Spleen (tissue), 11 donors: ENCODE measurements around the gene ZNF697. TPM values are rescaled to one million over a fixed set of nuclear protein-coding genes. Genes with fewer than 3 reads are reported as not detected.
"Not testable (repeated sequence)": the region's sequence is repeated elsewhere in the genome, so short reads cannot be mapped to it uniquely, and the experiment has no call there.

Experiments used
- DNase-seq: peaks from one replicate; pipeline ENCODE4 v3.0.0-alpha.2; 2020
- H3K27ac ChIP-seq, 8 donors: fragments of 200-600 bp; sonication (generic) in 7 of 8; 1 replicate in 4 of 8; 2 replicates in 4 of 8; pipeline versions ENCODE4 v1.5.0 to v1.8.0; 2016 to 2021; ENCODE audit warnings: inconsistent platforms in 4 of 8, mild to moderate bottlenecking in 4 of 8, moderate library complexity in 1 of 8
- H3K27me3 ChIP-seq, 7 donors: fragments of 200-600 bp; sonication (generic) in 6 of 7; replicated peaks in 1 of 7; 1 replicate in 4 of 7; 2 replicates in 3 of 7; pipeline versions ENCODE4 v1.5.0 to v1.8.0; 2016 to 2021; ENCODE audit warnings: inconsistent platforms in 3 of 7, mild to moderate bottlenecking in 1 of 7
- H3K36me3 ChIP-seq, 6 donors: fragments of 200-600 bp; sonication (generic) in 5 of 6; 1 replicate in 4 of 6; 2 replicates in 2 of 6; pipeline versions ENCODE4 v1.5.0 to v1.8.0; 2016 to 2021; ENCODE audit warnings: inconsistent platforms in 2 of 6
- H3K4me1 ChIP-seq, 6 donors: fragments of 200-600 bp; sonication (generic) in 5 of 6; 1 replicate in 3 of 6; 2 replicates in 3 of 6; pipeline versions ENCODE4 v1.5.0 to v1.8.0; 2016 to 2021; ENCODE audit warnings: inconsistent platforms in 3 of 6
- H3K4me3 ChIP-seq, 8 donors: fragments of 200-600 bp; sonication (generic) in 7 of 8; 1 replicate in 4 of 8; 2 replicates in 4 of 8; pipeline versions ENCODE4 v1.5.0 to v1.8.0; 2016 to 2021; ENCODE audit warnings: inconsistent platforms in 4 of 8, mild to moderate bottlenecking in 4 of 8, moderate library complexity in 2 of 8
- H3K9me3 ChIP-seq, 8 donors: fragments of 200-600 bp; sonication (generic) in 7 of 8; 1 replicate in 4 of 8; 2 replicates in 4 of 8; pipeline versions ENCODE4 v1.5.0 to v1.8.0; 2016 to 2021; ENCODE audit warnings: inconsistent platforms in 4 of 8
- CTCF ChIP-seq, 11 experiments: fragments of 200-600 bp in 7 of 11; fragments of 450-650 bp in 4 of 11; sonication (generic) in 4 of 11; IDR thresholded peaks in 8 of 11; conservative IDR thresholded peaks in 3 of 11; 1 replicate in 7 of 11; 2 replicates in 4 of 11; pipeline versions ENCODE4 v1.4.0 to v1.8.0; 2016 to 2021; ENCODE audit warnings: antibody characterized with exemption in 11 of 11, inconsistent platforms in 4 of 11, mild to moderate bottlenecking in 1 of 11
- POLR2A ChIP-seq, 3 donors: fragments of 450-650 bp; IDR thresholded peaks; one replicate each; pipeline ENCODE4 v1.5.1; 2017; ENCODE audit warnings: antibody characterized with exemption in 3 of 3, mild to moderate bottlenecking in 1 of 3
- POLR2AphosphoS5 ChIP-seq, 3 donors: sonication (generic); formaldehyde crosslinking; IDR thresholded peaks; one replicate each; pipeline ENCODE4 v1.5.1; 2017; ENCODE audit warnings: antibody characterized with exemption in 3 of 3
- WGBS, 5 donors: extraction: QIAGEN DNeasy Blood & Tissue Kit in 3 of 5; methylation state at CpG; one replicate each; pipeline versions ENCODE4 v1.1.5 to v1.1.7; 2013 to 2018; 5-methylcytosine and 5-hydroxymethylcytosine counted together
- intact Hi-C: fragments of 100-400 bp; cut with DNase I; formaldehyde crosslinking; loops from one replicate; pipeline ENCODE4 v1.15.0; 2023; ENCODE audit warnings: low total_unique reads
- polyA plus RNA-seq, 3 donors: library from polyadenylated mRNA; stranded (reverse); fragments of 200-250 nt; gene quantifications; one replicate each; pipeline ENCODE4 v1.2.1, GENCODE V29; 2013
- total RNA-seq, 7 donors: library from RNA; depleted of rRNA in 3 of 7; stranded (reverse); fragments of >200 nt in 3 of 7; fragmentation: NEBNext Ultra II Directional in 4 of 7; extraction: Animal tissue kit (Norgen Biotek cat#: 25700) in 4 of 7; gene quantifications; one replicate each; pipeline versions ENCODE4 v1.1.0 to v1.2.1, GENCODE V29; 2016 to 2021
- donor health status: healthy with polysubstance abuse.
- donor health status: DM: no; HTN: no; CAD: no; lungs with moderate emphysema.
- donor health status: DM: no; HTN: no; CAD: no.
- donor health status: Bipolar disorder and iron deficiency.
- donor health status: healthy.
- donor health status: DM: no; HTN: no; CAD: no.
- donor health status: DM: yes; HTN: yes; CAD: no.

ZNF697 gene
- total and polyA plus RNA-seq, 10 donors, result 0.38 to 6.6 (median 5.5) TPM

- Histone ChIP-seq H3K36me3 (no peaks in the 10 kb centered on the region), H3K4me3 (no peak overlapping the region), H3K9me3 (no peaks in the 10 kb centered on the region), H3K27ac (no peak overlapping the region), H3K27me3 (peaks cover 0 to 4% (median 0%) of the 10 kb centered on the region in 7 donors), H3K4me1 (peaks cover 0 to 9% (median 3%) of the 10 kb centered on the region in 6 donors)
- TF ChIP-seq CTCF (IDR thresholded peaks at IDR 0.05 in 8 of 11, conservative IDR thresholded peaks at IDR 0.05 in 3 of 11) (no peak), POLR2A (IDR thresholded peaks at IDR 0.05) (no peak), POLR2AphosphoS5 (IDR thresholded peaks at IDR 0.05) (no peak)
- intact Hi-C loops, result no loop called here
- DNase-seq, result no peak
- 84 to 96% (median 95%) methylated on average over 3 of the region's 3 CpGs for WGBS, 5 donors
Measured at GRCh38 chr1:119605686-119606085, 42.4 kb downstream of the ZNF697 start.

GRCh38 chr1:119605080-119605479 lies 43.0 kb downstream of the ZNF697 start:
- 85 to 94% (median 88%) methylated on average over 8 of the region's 8 CpGs for WGBS, 5 donors
- H3K9me3 ChIP-seq, H3K4me1 ChIP-seq, H3K4me3 ChIP-seq, H3K36me3 ChIP-seq, H3K27me3 ChIP-seq, H3K27ac ChIP-seq, DNase-seq, intact Hi-C loops: not testable (repeated sequence)

GRCh38 chr1:119603695-119604094 lies 44.4 kb downstream of the ZNF697 start:
- WGBS, 5 donors, result 86 to 97% (median 93%) methylated on average over 6 of the region's 6 CpGs
- intact Hi-C loops, result no loop called here
- no peaks in the 10 kb centered on the region for H3K9me3 ChIP-seq
- no peak overlapping the region for H3K27ac ChIP-seq
- H3K27me3 ChIP-seq, result peaks cover 0 to 4% (median 0%) of the 10 kb centered on the region in 7 donors
- no peak for DNase-seq
- no peak overlapping the region for H3K4me3 ChIP-seq
- H3K4me1 ChIP-seq, result peaks cover 0 to 9% (median 3%) of the 10 kb centered on the region in 6 donors
- H3K36me3 ChIP-seq, result no peaks in the 10 kb centered on the region
- TF ChIP-seq POLR2AphosphoS5 (IDR thresholded peaks at IDR 0.05), result no peak
- TF ChIP-seq CTCF (IDR thresholded peaks at IDR 0.05 in 8 of 11, conservative IDR thresholded peaks at IDR 0.05 in 3 of 11), result no peak
- TF ChIP-seq POLR2A (IDR thresholded peaks at IDR 0.05), result no peak

GRCh38 chr1:119603241-119603640 lies 44.8 kb downstream of the ZNF697 start:
- H3K36me3 ChIP-seq, H3K4me1 ChIP-seq, DNase-seq, H3K27me3 ChIP-seq, H3K9me3 ChIP-seq, intact Hi-C loops, H3K4me3 ChIP-seq, H3K27ac ChIP-seq: not testable (repeated sequence)
- 83 to 90% (median 87%) methylated on average over 3 of the region's 3 CpGs for WGBS, 5 donors

GRCh38 chr1:119602789-119603188 lies 45.3 kb downstream of the ZNF697 start:
- intact Hi-C loops, H3K4me3 ChIP-seq, H3K36me3 ChIP-seq, H3K27ac ChIP-seq, DNase-seq, H3K4me1 ChIP-seq, H3K9me3 ChIP-seq, H3K27me3 ChIP-seq: not testable (repeated sequence)
- 73 to 86% (median 85%) methylated on average over 3 of the region's 3 CpGs for WGBS, 5 donors

- Histone ChIP-seq H3K9me3 (no peaks in the 10 kb centered on the region), H3K27me3 (peaks cover 0 to 4% (median 0%) of the 10 kb centered on the region in 7 donors), H3K27ac (no peak overlapping the region), H3K36me3 (no peaks in the 10 kb centered on the region), H3K4me3 (no peak overlapping the region), H3K4me1 (peaks cover 0 to 9% (median 3%) of the 10 kb centered on the region in 6 donors)
- 71 to 86% (median 82%) methylated on average over 2 of the region's 2 CpGs for WGBS, 5 donors
- intact Hi-C loops, result no loop called here
- no peak for DNase-seq
- no peak for TF ChIP-seq POLR2A (IDR thresholded peaks at IDR 0.05)
- no peak for TF ChIP-seq CTCF (IDR thresholded peaks at IDR 0.05 in 8 of 11, conservative IDR thresholded peaks at IDR 0.05 in 3 of 11)
- TF ChIP-seq POLR2AphosphoS5 (IDR thresholded peaks at IDR 0.05), result no peak
Measured at GRCh38 chr1:119602169-119602568, 45.9 kb downstream of the ZNF697 start.
